Mesendoderm (in vitro differentiated cells): ENCODE measurements around the gene BTBD6.

Source experiments
- DNase-seq: peaks from one replicate; pipeline ENCODE4 v3.0.0; 2013
- H2AK5ac ChIP-seq: 2 replicates; pipeline ENCODE4 v1.6.1; 2013; ENCODE audit warnings: low read length, inconsistent platforms
- H2BK120ac ChIP-seq: 2 replicates; pipeline ENCODE4 v1.6.1; 2013; ENCODE audit warnings: low read depth, mild to moderate bottlenecking, low read length, moderate library complexity, mixed read lengths
- H2BK15ac ChIP-seq: replicated peaks from 2 replicates; pipeline ENCODE4 v1.6.1; 2013; ENCODE audit warnings: low read depth, mild to moderate bottlenecking, moderate library complexity
- H2BK5ac ChIP-seq: 2 replicates; pipeline ENCODE4 v1.6.1; 2013; ENCODE audit warnings: low read length, inconsistent platforms
- H3K18ac ChIP-seq: 2 replicates; pipeline ENCODE4 v1.6.1; 2013; ENCODE audit warnings: mild to moderate bottlenecking, low read length, mixed read lengths
- H3K23ac ChIP-seq: one replicate; pipeline ENCODE4 v1.6.1; 2013; ENCODE audit warnings: low read length
- H3K27ac ChIP-seq: 2 replicates; pipeline ENCODE4 v1.5.1; 2013; ENCODE audit warnings: low read depth, mild to moderate bottlenecking, inconsistent platforms, low read length, moderate library complexity
- H3K27me3 ChIP-seq: 2 replicates; pipeline ENCODE4 v1.6.1; 2013; ENCODE audit warnings: low read length, control low read depth, mild to moderate bottlenecking, inconsistent platforms; ENCODE audit not compliant: insufficient read depth, poor library complexity
- H3K36me3 ChIP-seq: 2 replicates; pipeline ENCODE4 v1.6.1; 2013; ENCODE audit warnings: low read length, inconsistent platforms; ENCODE audit not compliant: control insufficient read depth, insufficient read depth
- H3K4ac ChIP-seq: one replicate; pipeline ENCODE4 v1.6.1; 2013; ENCODE audit warnings: low read depth, mild to moderate bottlenecking, low read length, moderate library complexity
- H3K4me1 ChIP-seq: 2 replicates; pipeline ENCODE4 v1.6.1; 2013; ENCODE audit warnings: low read depth, low read length, inconsistent platforms; ENCODE audit not compliant: control insufficient read depth
- H3K4me2 ChIP-seq: 2 replicates; pipeline ENCODE4 v1.6.1; 2013; ENCODE audit warnings: low read length
- H3K4me3 ChIP-seq: 2 replicates; pipeline ENCODE4 v1.5.1; 2013; ENCODE audit warnings: mild to moderate bottlenecking, low read length
- H3K56ac ChIP-seq: one replicate; pipeline ENCODE4 v1.6.1; 2013; ENCODE audit warnings: low read length
- H3K79me1 ChIP-seq: 2 replicates; pipeline ENCODE4 v1.6.1; 2013; ENCODE audit warnings: low read length, inconsistent platforms
- H3K79me2 ChIP-seq: 2 replicates; pipeline ENCODE4 v1.6.1; 2013; ENCODE audit warnings: mild to moderate bottlenecking, low read length; ENCODE audit not compliant: control insufficient read depth, insufficient read depth
- H3K9ac ChIP-seq: 2 replicates; pipeline ENCODE4 v1.6.1; 2013; ENCODE audit warnings: low read length, inconsistent platforms
- H4K5ac ChIP-seq: one replicate; pipeline ENCODE4 v1.6.1; 2013; ENCODE audit warnings: low read length
- H4K8ac ChIP-seq: one replicate; pipeline ENCODE4 v1.6.1; 2013; ENCODE audit warnings: low read depth, mild to moderate bottlenecking, control low read depth, low read length, moderate library complexity
- WGBS: extraction: QIAGEN DNeasy Blood & Tissue Kit; methylation state at CpG from one replicate; pipeline ENCODE4 v1.1.7; 2013; ENCODE audit warnings: low lambda C conversion rate, missing lambda C conversion rate; ENCODE audit not compliant: insufficient coverage; ENCODE audit errors: extremely low coverage; 5-methylcytosine and 5-hydroxymethylcytosine counted together

Gene BTBD6

GRCh38 chr14:105257464-105257863 lies 9.1 kb downstream of the BTBD6 start:
- Histone ChIP-seq H2BK5ac (no peak overlapping the region), H2AK5ac (no peak overlapping the region), H2BK120ac (no peak overlapping the region), H3K79me2 (no peaks in the 10 kb centered on the region), H2BK15ac (no peak overlapping the region), H3K79me1 (no peaks in the 10 kb centered on the region), H3K4ac (no peak overlapping the region), H3K18ac (no peak overlapping the region), H3K36me3 (no peaks in the 10 kb centered on the region), H3K9ac (no peak overlapping the region), H3K27ac (no peak overlapping the region), H3K4me1 (no peaks in the 10 kb centered on the region), H3K23ac (no peak overlapping the region), H4K8ac (no peak overlapping the region), H4K5ac (no peak overlapping the region), H3K27me3 (no peaks in the 10 kb centered on the region), H3K4me3 (no peak overlapping the region), H3K56ac (no peak overlapping the region), H3K4me2 (no peak overlapping the region)
- WGBS = no CpG with 5 or more reads among the region's 15 CpGs
- no peak for DNase-seq

GRCh38 chr14:105258846-105259245 lies 10.5 kb downstream of the BTBD6 start:
- Histone ChIP-seq H3K4me3 (no peak overlapping the region), H3K79me1 (no peaks in the 10 kb centered on the region), H3K4ac (no peak overlapping the region), H3K9ac (no peak overlapping the region), H2BK15ac (no peak overlapping the region), H3K27ac (no peak overlapping the region), H3K56ac (no peak overlapping the region), H3K27me3 (no peaks in the 10 kb centered on the region), H3K4me1 (no peaks in the 10 kb centered on the region), H2AK5ac (no peak overlapping the region), H3K23ac (no peak overlapping the region), H3K4me2 (no peak overlapping the region), H4K5ac (no peak overlapping the region), H3K18ac (no peak overlapping the region), H3K36me3 (no peaks in the 10 kb centered on the region), H2BK120ac (no peak overlapping the region), H4K8ac (no peak overlapping the region), H3K79me2 (no peaks in the 10 kb centered on the region), H2BK5ac (no peak overlapping the region)
- DNase-seq = no peak
- WGBS = no CpG with 5 or more reads among the region's 7 CpGs

GRCh38 chr14:105260959-105261358 lies 12.6 kb downstream of the BTBD6 start:
- Histone ChIP-seq H3K27me3 (no peaks in the 10 kb centered on the region), H4K5ac (no peak overlapping the region), H2BK15ac (no peak overlapping the region), H2AK5ac (no peak overlapping the region), H2BK120ac (no peak overlapping the region), H3K27ac (no peak overlapping the region), H3K79me1 (no peaks in the 10 kb centered on the region), H3K4me2 (no peak overlapping the region), H3K18ac (no peak overlapping the region), H2BK5ac (no peak overlapping the region), H4K8ac (no peak overlapping the region), H3K4me1 (no peaks in the 10 kb centered on the region), H3K79me2 (no peaks in the 10 kb centered on the region), H3K9ac (no peak overlapping the region), H3K56ac (no peak overlapping the region), H3K4me3 (no peak overlapping the region), H3K4ac (no peak overlapping the region), H3K23ac (no peak overlapping the region), H3K36me3 (no peaks in the 10 kb centered on the region)
- no CpG with 5 or more reads among the region's 12 CpGs for WGBS
- no peak for DNase-seq

- Histone ChIP-seq H2AK5ac (no peak overlapping the region), H3K56ac (no peak overlapping the region), H2BK5ac (no peak overlapping the region), H2BK15ac (no peak overlapping the region), H3K4me2 (no peak overlapping the region), H3K27me3 (no peaks in the 10 kb centered on the region), H2BK120ac (no peak overlapping the region), H3K18ac (no peak overlapping the region), H3K9ac (no peak overlapping the region), H3K23ac (no peak overlapping the region), H3K79me2 (no peaks in the 10 kb centered on the region), H3K27ac (no peak overlapping the region), H3K79me1 (no peaks in the 10 kb centered on the region), H3K36me3 (no peaks in the 10 kb centered on the region), H3K4me1 (no peaks in the 10 kb centered on the region), H4K8ac (no peak overlapping the region), H4K5ac (no peak overlapping the region), H3K4ac (no peak overlapping the region), H3K4me3 (no peak overlapping the region)
- WGBS = no CpG with 5 or more reads among the region's 20 CpGs
- DNase-seq = no peak
Observed at GRCh38 chr14:105261781-105262180, 13.4 kb downstream of the BTBD6 start.

- Histone ChIP-seq H3K79me1 (no peaks in the 10 kb centered on the region), H2BK15ac (no peak overlapping the region), H3K9ac (no peak overlapping the region), H3K23ac (no peak overlapping the region), H3K4me1 (no peaks in the 10 kb centered on the region), H3K27ac (no peak overlapping the region), H2AK5ac (no peak overlapping the region), H3K36me3 (no peaks in the 10 kb centered on the region), H2BK120ac (no peak overlapping the region), H3K18ac (no peak overlapping the region), H3K4ac (no peak overlapping the region), H3K79me2 (no peaks in the 10 kb centered on the region), H4K5ac (no peak overlapping the region), H3K4me3 (no peak overlapping the region), H3K27me3 (no peaks in the 10 kb centered on the region), H3K4me2 (no peak overlapping the region), H2BK5ac (no peak overlapping the region), H4K8ac (no peak overlapping the region), H3K56ac (no peak overlapping the region)
- DNase-seq = no peak
- WGBS = no CpG with 5 or more reads among the region's 21 CpGs
Observed at GRCh38 chr14:105267820-105268548, 19.7 kb downstream of the BTBD6 start.
